SK-N-SH treated with all-trans-retinoic acid at 6 μM for 48 hours (cell line): Measurements from ENCODE around the gene SASH1.

Source experiments
- ATAC-seq: fragments of 200-7000 bp; cut with Tn5 transposase; 3 replicates; pipeline ENCODE4 v1.9.1; 2020; ENCODE audit warnings: mild to moderate bottlenecking, moderate library complexity
- ARNTL ChIP-seq: fragments of 450-650 bp; formaldehyde crosslinking; IDR thresholded peaks from 2 replicates; pipeline ENCODE4 v1.5.0; 2020; ENCODE audit warnings: low read depth, mild to moderate bottlenecking, moderate library complexity, borderline replicate concordance
- BACH2 ChIP-seq: fragments of 250-450 bp; sonication (Bioruptor Pico); IDR thresholded peaks from 2 replicates; pipeline ENCODE4 v1.9.0; 2021; ENCODE audit warnings: mild to moderate bottlenecking, borderline replicate concordance
- CREB5 ChIP-seq: fragments of 250-450 bp; sonication (Bioruptor Pico); IDR thresholded peaks from 2 replicates; pipeline ENCODE4 v1.5.1; 2020; ENCODE audit warnings: low read depth, mild to moderate bottlenecking, moderate library complexity
- CSRNP3 ChIP-seq: fragments of 250-450 bp; sonication (Bioruptor Pico); IDR thresholded peaks from 2 replicates; pipeline ENCODE4 v1.5.1; 2021; ENCODE audit warnings: mild to moderate bottlenecking, moderate library complexity
- ESRRG ChIP-seq: fragments of 250-450 bp; sonication (Bioruptor Pico); IDR thresholded peaks from 2 replicates; pipeline ENCODE4 v1.6.1; 2021; ENCODE audit warnings: mild to moderate bottlenecking
- GLIS3 ChIP-seq: fragments of 250-450 bp; sonication (Bioruptor Pico); IDR thresholded peaks from 2 replicates; pipeline ENCODE4 v1.5.0; 2020; ENCODE audit warnings: mild to moderate bottlenecking, moderate library complexity
- OSR1 ChIP-seq: fragments of 250-450 bp; sonication (Bioruptor Pico); IDR thresholded peaks from 2 replicates; pipeline ENCODE4 v1.8.0; 2022; ENCODE audit warnings: moderate library complexity, mild to moderate bottlenecking, inconsistent platforms
- PATZ1 ChIP-seq: fragments of 250-450 bp; sonication (Bioruptor Pico); IDR thresholded peaks from 2 replicates; pipeline ENCODE4 v1.8.0; 2020; ENCODE audit warnings: mild to moderate bottlenecking, moderate library complexity, borderline replicate concordance
- POU6F1 ChIP-seq: fragments of 250-450 bp; sonication (Bioruptor Pico); IDR thresholded peaks from 2 replicates; pipeline ENCODE4 v1.8.0; 2021; ENCODE audit warnings: low read depth, mild to moderate bottlenecking, moderate library complexity, borderline replicate concordance
- PPARA ChIP-seq: fragments of 250-450 bp; sonication (Bioruptor Pico); IDR thresholded peaks from 2 replicates; pipeline ENCODE4 v1.5.0; 2020; ENCODE audit warnings: mild to moderate bottlenecking, borderline replicate concordance
- RARB ChIP-seq: fragments of 250-450 bp; sonication (Bioruptor Pico); IDR thresholded peaks from 2 replicates; pipeline ENCODE4 v1.8.0; 2021; ENCODE audit warnings: mild to moderate bottlenecking, moderate library complexity
- SNAI2 ChIP-seq: fragments of 250-450 bp; sonication (Bioruptor Pico); IDR thresholded peaks from 2 replicates; pipeline ENCODE4 v1.5.0; 2020; ENCODE audit warnings: mild to moderate bottlenecking, moderate library complexity
- TCF4 ChIP-seq: fragments of 250-450 bp; sonication (Bioruptor Pico); IDR thresholded peaks from 2 replicates; pipeline ENCODE4 v1.8.0; 2021; ENCODE audit warnings: mild to moderate bottlenecking, moderate library complexity, borderline replicate concordance
- TOX ChIP-seq: fragments of 250-450 bp; sonication (Bioruptor Pico); IDR thresholded peaks from 2 replicates; pipeline ENCODE4 v1.8.0; 2021; ENCODE audit warnings: mild to moderate bottlenecking, moderate library complexity, borderline replicate concordance
- TSHZ2 ChIP-seq: fragments of 250-450 bp; sonication (Bioruptor Pico); IDR thresholded peaks from 2 replicates; pipeline ENCODE4 v1.5.0; 2020; ENCODE audit warnings: mild to moderate bottlenecking, moderate library complexity
- ZC3H10 ChIP-seq: fragments of 250-450 bp; sonication (Bioruptor Pico); IDR thresholded peaks from 2 replicates; pipeline ENCODE4 v1.5.1; 2021; ENCODE audit warnings: mild to moderate bottlenecking, moderate library complexity
- ZFP3 ChIP-seq: fragments of 250-450 bp; sonication (Bioruptor Pico); IDR thresholded peaks from 2 replicates; pipeline ENCODE4 v1.5.0; 2020; ENCODE audit warnings: mild to moderate bottlenecking, moderate library complexity
- ZFP30 ChIP-seq: fragments of 450-650 bp; formaldehyde crosslinking; IDR thresholded peaks from 2 replicates; pipeline ENCODE4 v1.5.0; 2022; ENCODE audit warnings: mild to moderate bottlenecking, moderate library complexity
- ZNF565 ChIP-seq: fragments of 450-650 bp; formaldehyde crosslinking; conservative IDR thresholded peaks from 2 replicates; pipeline ENCODE4 v1.5.0; 2020; ENCODE audit warnings: low read depth, mild to moderate bottlenecking, moderate library complexity
- ZNF70 ChIP-seq: fragments of 450-650 bp; formaldehyde crosslinking; IDR thresholded peaks from 2 replicates; pipeline ENCODE4 v1.5.0; 2020; ENCODE audit warnings: mild to moderate bottlenecking, moderate library complexity
- ZNF8 ChIP-seq: fragments of 450-650 bp; formaldehyde crosslinking; IDR thresholded peaks from 2 replicates; pipeline ENCODE4 v1.5.0; 2020; ENCODE audit warnings: mild to moderate bottlenecking, moderate library complexity

Gene SASH1

GRCh38 chr6:148535976-148536375 is 193.3 kb downstream of the SASH1 start:
- TF ChIP-seq CREB5, result no peak
- no peak for TF ChIP-seq OSR1
- no peak for TF ChIP-seq ZNF70 (CRISPR knock-in tag)
- no peak for TF ChIP-seq CSRNP3
- TF ChIP-seq ZC3H10 (CRISPR knock-in tag), result no peak
- no peak for TF ChIP-seq ZNF565 (CRISPR knock-in tag)
- TF ChIP-seq ESRRG (CRISPR knock-in tag), result no peak
- no peak for TF ChIP-seq TOX (CRISPR knock-in tag)
- TF ChIP-seq ZFP3, result no peak
- TF ChIP-seq PATZ1 (CRISPR knock-in tag), result no peak
- TF ChIP-seq GLIS3, result no peak
- no peak for TF ChIP-seq TCF4
- no peak for TF ChIP-seq POU6F1 (CRISPR knock-in tag)
- TF ChIP-seq SNAI2, result no peak
- no peak for TF ChIP-seq BACH2 (CRISPR knock-in tag)
- no peak for TF ChIP-seq TSHZ2 (CRISPR knock-in tag)
- TF ChIP-seq ZNF8, result no peak
- no peak for TF ChIP-seq ZFP30 (CRISPR knock-in tag)
- TF ChIP-seq, all 23 proteins: peak for 0
- no peak for ATAC-seq

GRCh38 chr6:148538261-148539190 is 195.9 kb downstream of the SASH1 start:
- ATAC-seq, result peak; percentile 86
- no peak for TF ChIP-seq OSR1
- TF ChIP-seq TCF4, result no peak
- TF ChIP-seq ESRRG (CRISPR knock-in tag), result no peak
- no peak for TF ChIP-seq ZNF8
- TF ChIP-seq GLIS3, result no peak
- no peak for TF ChIP-seq CREB5
- no peak for TF ChIP-seq ZC3H10 (CRISPR knock-in tag)
- TF ChIP-seq ZFP3, result no peak
- no peak for TF ChIP-seq ZNF70 (CRISPR knock-in tag)
- no peak for TF ChIP-seq PPARA
- TF ChIP-seq SNAI2, result no peak
- no peak for TF ChIP-seq ZFP30 (CRISPR knock-in tag)
- TF ChIP-seq CSRNP3, result no peak
- no peak for TF ChIP-seq TSHZ2 (CRISPR knock-in tag)
- no peak for TF ChIP-seq RARB (CRISPR knock-in tag)
- TF ChIP-seq ARNTL (CRISPR knock-in tag), result no peak
